IMR-90 (cell line): Measurements from ENCODE around the gene OR51B4. TPM values are rescaled to one million over a fixed set of nuclear protein-coding genes. Genes with fewer than 3 reads are reported as not detected.

Source experiments
- ATAC-seq: fragments of 200-7000 bp; cut with Tn5 transposase; 2 replicates; pipeline ENCODE4 v1.9.1; 2020; ENCODE audit warnings: low read depth, mild to moderate bottlenecking, moderate library complexity
- BruUV-seq: library from RNA; stranded (reverse); fragments of 400-500 nt; replicated peaks from 2 replicates; lab custom pipeline; 2021; lab: Mats Ljungman, UMichigan
- CTCF ChIA-PET: fragments of 300-600 bp; formaldehyde crosslinking; extraction: SDS; loops from one replicate; lab custom pipeline; 2021; ENCODE audit warnings: antibody characterized with exemption; lab: Yijun Ruan, JAX
- POLR2A ChIA-PET: fragments of 300-600 bp; sonication (Branson Sonifier 250); formaldehyde crosslinking; loops from one replicate; lab custom pipeline; 2022; ENCODE audit warnings: antibody characterized with exemption; ENCODE audit not compliant: unreplicated experiment; lab: Charles Lee
- DNase-seq: peaks from one replicate; pipeline ENCODE4 v3.0.0; 2013
- H2AFZ ChIP-seq: replicated peaks from 2 replicates; pipeline ENCODE3; 2013; ENCODE audit warnings: low read length, mild to moderate bottlenecking; ENCODE audit not compliant: poor library complexity
- H2AK5ac ChIP-seq: 2 replicates; pipeline ENCODE4 v1.6.1; 2013; ENCODE audit warnings: low read depth, low read length, inconsistent platforms
- H2AK9ac ChIP-seq: replicated peaks from 2 replicates; pipeline ENCODE3; 2013; ENCODE audit warnings: mild to moderate bottlenecking, low read depth, low read length, moderate library complexity; ENCODE audit not compliant: poor library complexity
- H2BK120ac ChIP-seq: 2 replicates; pipeline ENCODE4 v1.6.1; 2013; ENCODE audit warnings: low read depth, low read length, inconsistent platforms
- H2BK15ac ChIP-seq: 3 replicates; pipeline ENCODE4 v1.6.1; 2013; ENCODE audit warnings: low read depth, low read length, inconsistent platforms
- H2BK20ac ChIP-seq: 2 replicates; pipeline ENCODE4 v1.6.1; 2013; ENCODE audit warnings: low read depth, mild to moderate bottlenecking, inconsistent platforms, low read length, moderate library complexity
- H2BK5ac ChIP-seq: 2 replicates; pipeline ENCODE4 v1.6.1; 2013; ENCODE audit warnings: mild to moderate bottlenecking, low read depth, low read length, inconsistent platforms; ENCODE audit not compliant: poor library complexity, severe bottlenecking
- H3K14ac ChIP-seq: replicated peaks from 2 replicates; pipeline ENCODE4 v1.6.1; 2013; ENCODE audit warnings: low read depth, low read length, inconsistent platforms
- H3K18ac ChIP-seq: 2 replicates; pipeline ENCODE4 v1.6.1; 2013; ENCODE audit warnings: low read depth, low read length, control low read depth
- H3K23ac ChIP-seq: 2 replicates; pipeline ENCODE4 v1.6.1; 2013; ENCODE audit warnings: low read depth, low read length, inconsistent platforms
- H3K27ac ChIP-seq: 2 replicates; pipeline ENCODE4 v1.5.1; 2013; ENCODE audit warnings: mild to moderate bottlenecking, control low read depth, low read length; ENCODE audit not compliant: insufficient read depth
- H3K27me3 ChIP-seq: 2 replicates; pipeline ENCODE4 v1.6.1; 2013; ENCODE audit warnings: low read length; ENCODE audit not compliant: control insufficient read depth, insufficient read depth
- H3K36me3 ChIP-seq: 2 replicates; pipeline ENCODE4 v1.6.1; 2013; ENCODE audit warnings: low read length, mixed read lengths; ENCODE audit not compliant: control insufficient read depth, insufficient read depth
- H3K4ac ChIP-seq: 2 replicates; pipeline ENCODE4 v1.6.1; 2013; ENCODE audit warnings: low read depth, low read length, inconsistent platforms
- H3K4me1 ChIP-seq: 2 replicates; pipeline ENCODE4 v1.6.1; 2013; ENCODE audit warnings: low read length, mixed read lengths; ENCODE audit not compliant: control insufficient read depth, insufficient read depth
- H3K4me2 ChIP-seq: 2 replicates; pipeline ENCODE4 v1.6.1; 2013; ENCODE audit warnings: low read depth, mild to moderate bottlenecking, control low read depth, low read length, moderate library complexity
- H3K4me3 ChIP-seq: 2 replicates; pipeline ENCODE4 v1.5.1; 2013; ENCODE audit warnings: low read depth, mild to moderate bottlenecking, control low read depth, low read length, moderate library complexity; ENCODE audit not compliant: insufficient read depth
- H3K56ac ChIP-seq: 2 replicates; pipeline ENCODE4 v1.6.1; 2013; ENCODE audit warnings: low read length, inconsistent platforms; ENCODE audit not compliant: insufficient read depth; ENCODE audit errors: extremely low read depth
- H3K79me1 ChIP-seq, 2 experiments: 2 replicates each; pipeline ENCODE4 v1.6.1; 2013; ENCODE audit warnings: low read length in 2 of 2, inconsistent platforms in 1 of 2, low read depth in 1 of 2
- H3K9ac ChIP-seq: 2 replicates; pipeline ENCODE4 v1.6.1; 2013; ENCODE audit warnings: low read depth, low read length, control low read depth
- H3K9me1 ChIP-seq: 2 replicates; pipeline ENCODE4 v1.6.1; 2013; ENCODE audit warnings: low read length, inconsistent platforms; ENCODE audit not compliant: insufficient read depth
- H3K9me3 ChIP-seq: 2 replicates; pipeline ENCODE4 v1.6.1; 2013; ENCODE audit warnings: low read length; ENCODE audit not compliant: control insufficient read depth, insufficient read depth
- H4K20me1 ChIP-seq: 2 replicates; pipeline ENCODE4 v1.6.1; 2013; ENCODE audit warnings: low read length, inconsistent platforms; ENCODE audit not compliant: insufficient read depth
- H4K5ac ChIP-seq: 2 replicates; pipeline ENCODE4 v1.6.1; 2013; ENCODE audit warnings: mild to moderate bottlenecking, low read depth, low read length, control low read depth
- H4K8ac ChIP-seq, 2 experiments: 2 replicates each; pipeline ENCODE4 v1.6.1; 2013; ENCODE audit warnings: low read depth in 2 of 2, low read length in 2 of 2, control low read depth in 1 of 2, inconsistent platforms in 1 of 2
- H4K91ac ChIP-seq: 2 replicates; pipeline ENCODE4 v1.6.1; 2013; ENCODE audit warnings: low read depth, low read length, inconsistent platforms; ENCODE audit not compliant: insufficient read depth
- BHLHE40 ChIP-seq: fragments of 150-350 bp; IDR thresholded peaks from 2 replicates; pipeline ENCODE4 v1.6.1; 2016; ENCODE audit warnings: mild to moderate bottlenecking, low read depth, low read length
- CEBPB ChIP-seq: IDR thresholded peaks from 2 replicates; pipeline ENCODE4 v1.6.1; 2012; ENCODE audit warnings: low read depth, low read length, improper control_type of control experiment
- CHD1 ChIP-seq: IDR thresholded peaks from 2 replicates; pipeline ENCODE4 v1.6.1; 2012; ENCODE audit warnings: low read depth, low read length, improper control_type of control experiment
- FOS ChIP-seq: fragments of 150-350 bp; IDR thresholded peaks from 2 replicates; pipeline ENCODE4 v1.6.1; 2016; ENCODE audit warnings: low read depth, low read length
- MAZ ChIP-seq: IDR thresholded peaks from 2 replicates; pipeline ENCODE4 v1.6.1; 2012; ENCODE audit warnings: low read depth, mild to moderate bottlenecking, low read length, improper control_type of control experiment, moderate library complexity, borderline replicate concordance
- MXI1 ChIP-seq: IDR thresholded peaks from 2 replicates; pipeline ENCODE4 v1.6.1; 2012; ENCODE audit warnings: low read depth, mild to moderate bottlenecking, low read length, moderate library complexity, borderline replicate concordance
- WGBS, 2 experiments: methylation state at CpG; one replicate each; pipeline versions ENCODE4 v1.1.5 to v1.1.7; 2013; ENCODE audit warnings: missing lambda C conversion rate in 2 of 2; ENCODE audit not compliant: insufficient read length in 1 of 2; ENCODE audit errors: extremely low coverage in 2 of 2; 5-methylcytosine and 5-hydroxymethylcytosine counted together
- dilution Hi-C: fragments of 300-500 bp; cut with HindIII; formaldehyde crosslinking; loops from one replicate; pipeline ENCODE4 v1.14.3; 2018; ENCODE audit warnings: low sequenced_read_pairs; ENCODE audit not compliant: unreplicated experiment
- in situ Hi-C: fragments of 300-500 bp; cut with MboI; formaldehyde crosslinking; loops from 3 replicates; pipeline ENCODE4 v1.14.3; 2019; ENCODE audit warnings: low sequenced_read_pairs, inconsistent platforms, mixed read lengths
- intact Hi-C: fragments of 100-400 bp; cut with micrococcal nuclease; formaldehyde crosslinking; loops from 2 replicates; pipeline ENCODE4 v1.10.0; 2022
- polyA plus RNA-seq, 3 experiments: library from polyadenylated mRNA; depleted of rRNA; stranded (reverse); fragments of >200 nt; gene quantifications; 2 replicates each; pipeline ENCODE4 v1.2.3, GENCODE V29; 2012; ENCODE audit warnings: low replicate concordance in 1 of 3
- total RNA-seq: library from RNA; depleted of rRNA; stranded (reverse); fragments of >200 nt; gene quantifications from 2 replicates; pipeline ENCODE4 v1.2.3, GENCODE V29; 2012
- TF ChIP-seq, protein P1 (sequence below): conservative IDR thresholded peaks from 2 replicates; pipeline ENCODE4 v1.5.1; 2012; ENCODE audit warnings: mild to moderate bottlenecking, low read depth, low read length, improper control_type of control experiment
- TF ChIP-seq, protein P2 (sequence below): fragments of 150-350 bp; IDR thresholded peaks from 2 replicates; pipeline ENCODE4 v1.6.1; 2016; ENCODE audit warnings: low read depth, mild to moderate bottlenecking, low read length, moderate library complexity, borderline replicate concordance

Gene OR51B4
- total and polyA plus RNA-seq, 2 of the 4 experiments (the other 2 are of a cell fraction) = not detected

DNA sequence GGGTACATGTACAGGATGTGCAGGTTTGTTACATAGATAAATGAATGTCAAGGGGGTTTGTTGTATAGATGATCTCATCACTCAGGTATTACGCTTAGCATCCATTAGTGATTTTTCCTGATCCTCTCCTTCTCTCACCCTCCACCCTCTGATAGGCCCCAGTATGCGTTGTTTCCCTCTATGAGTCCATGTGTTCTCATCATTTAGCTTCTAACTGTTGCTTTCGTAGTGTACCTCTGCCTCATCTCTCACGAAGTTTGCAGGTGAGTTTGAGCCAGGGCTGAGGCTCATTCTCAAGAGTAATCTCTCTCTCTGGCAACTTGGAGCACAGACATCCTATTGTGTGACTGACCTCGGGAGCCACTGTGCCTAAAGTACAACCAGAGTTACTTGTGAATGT lies 27.4 kb downstream of the OR51B4 start (continued):
- TF ChIP-seq, protein P1, sequence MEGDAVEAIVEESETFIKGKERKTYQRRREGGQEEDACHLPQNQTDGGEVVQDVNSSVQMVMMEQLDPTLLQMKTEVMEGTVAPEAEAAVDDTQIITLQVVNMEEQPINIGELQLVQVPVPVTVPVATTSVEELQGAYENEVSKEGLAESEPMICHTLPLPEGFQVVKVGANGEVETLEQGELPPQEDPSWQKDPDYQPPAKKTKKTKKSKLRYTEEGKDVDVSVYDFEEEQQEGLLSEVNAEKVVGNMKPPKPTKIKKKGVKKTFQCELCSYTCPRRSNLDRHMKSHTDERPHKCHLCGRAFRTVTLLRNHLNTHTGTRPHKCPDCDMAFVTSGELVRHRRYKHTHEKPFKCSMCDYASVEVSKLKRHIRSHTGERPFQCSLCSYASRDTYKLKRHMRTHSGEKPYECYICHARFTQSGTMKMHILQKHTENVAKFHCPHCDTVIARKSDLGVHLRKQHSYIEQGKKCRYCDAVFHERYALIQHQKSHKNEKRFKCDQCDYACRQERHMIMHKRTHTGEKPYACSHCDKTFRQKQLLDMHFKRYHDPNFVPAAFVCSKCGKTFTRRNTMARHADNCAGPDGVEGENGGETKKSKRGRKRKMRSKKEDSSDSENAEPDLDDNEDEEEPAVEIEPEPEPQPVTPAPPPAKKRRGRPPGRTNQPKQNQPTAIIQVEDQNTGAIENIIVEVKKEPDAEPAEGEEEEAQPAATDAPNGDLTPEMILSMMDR = no peak
- TF ChIP-seq BHLHE40 = no peak
- no peak for TF ChIP-seq CEBPB

DNA sequence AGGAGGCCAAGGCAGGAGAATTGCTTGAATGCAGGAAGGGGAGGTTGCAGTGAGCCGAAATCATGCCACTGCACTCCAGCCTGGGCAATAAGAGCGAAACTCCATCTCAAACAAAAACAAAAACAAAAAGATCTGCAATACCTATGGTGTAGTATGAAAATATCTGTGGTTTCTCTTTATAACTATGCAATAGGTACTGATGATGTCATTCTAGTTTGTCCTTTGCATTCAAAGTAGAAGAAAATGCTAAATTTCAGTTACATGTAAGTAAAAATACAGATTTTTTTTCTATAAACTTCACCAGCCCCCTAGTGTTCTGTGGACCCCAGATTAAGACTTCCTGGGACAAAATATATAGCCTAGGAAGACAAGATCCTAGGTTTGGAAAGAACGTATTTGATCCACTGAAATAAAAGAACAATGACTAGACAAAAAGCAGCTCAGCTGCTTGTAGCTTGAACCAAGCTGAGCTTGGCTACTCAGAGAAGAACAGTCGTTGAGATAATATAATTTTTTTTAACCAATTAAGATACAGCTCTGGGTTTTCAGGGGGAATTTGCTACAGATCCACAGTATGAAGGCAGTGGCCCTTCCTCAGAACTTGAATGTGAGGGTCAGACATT lies 29.2 kb downstream of the OR51B4 start:
- dilution Hi-C loops = no loop called here
- Histone ChIP-seq H3K9ac (no peak overlapping the region), H2AFZ (no peak overlapping the region), H3K14ac (peak overlapping the region; percentile 50; the same call in 1 of the 2 replicates), H3K23ac (no peak overlapping the region), H3K27me3 (no peaks in the 10 kb centered on the region), H3K4ac (no peak overlapping the region), H3K4me3 (no peak overlapping the region), H4K5ac (no peak overlapping the region), H3K4me1 (peaks cover 3% of the 10 kb centered on the region), H4K8ac (no peak overlapping the region), H4K20me1 (no peaks in the 10 kb centered on the region), H3K79me1 (no peaks in the 10 kb centered on the region), H2BK20ac (peak overlapping the region; percentile 82), H2AK9ac (no peak overlapping the region), H3K18ac (no peak overlapping the region), H3K56ac (no peak overlapping the region), H4K91ac (no peak overlapping the region), H2BK120ac (peak overlapping the region; percentile 64), H3K36me3 (no peaks in the 10 kb centered on the region), H3K4me2 (no peak overlapping the region), H2BK15ac (no peak overlapping the region), H2BK5ac (no peak overlapping the region), H3K9me1 (peaks cover 3% of the 10 kb centered on the region), H3K9me3 (no peaks in the 10 kb centered on the region), H2AK5ac (no peak overlapping the region), H3K27ac (no peak overlapping the region)
- no peak for TF ChIP-seq MXI1
- TF ChIP-seq, protein P2, sequence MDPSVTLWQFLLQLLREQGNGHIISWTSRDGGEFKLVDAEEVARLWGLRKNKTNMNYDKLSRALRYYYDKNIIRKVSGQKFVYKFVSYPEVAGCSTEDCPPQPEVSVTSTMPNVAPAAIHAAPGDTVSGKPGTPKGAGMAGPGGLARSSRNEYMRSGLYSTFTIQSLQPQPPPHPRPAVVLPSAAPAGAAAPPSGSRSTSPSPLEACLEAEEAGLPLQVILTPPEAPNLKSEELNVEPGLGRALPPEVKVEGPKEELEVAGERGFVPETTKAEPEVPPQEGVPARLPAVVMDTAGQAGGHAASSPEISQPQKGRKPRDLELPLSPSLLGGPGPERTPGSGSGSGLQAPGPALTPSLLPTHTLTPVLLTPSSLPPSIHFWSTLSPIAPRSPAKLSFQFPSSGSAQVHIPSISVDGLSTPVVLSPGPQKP = no peak
- no peak for TF ChIP-seq CHD1
- no peak for TF ChIP-seq MAZ
- TF ChIP-seq FOS = no peak
- intact Hi-C loops = no loop called here
- no peak for DNase-seq
- ChIA-PET CTCF (no interaction called here), POLR2A (no interaction called here)
- no peak for ATAC-seq
- BruUV-seq = no TSS peak
- in situ Hi-C loops = no loop called here
- no CpG with 5 or more reads among the region's 4 CpGs for WGBS, 2 experiments
